ENCODE data around the gene TNFRSF13B. TPM values are rescaled to one million over a fixed set of nuclear protein-coding genes. Genes with fewer than 3 reads are reported as not detected.

Gene TNFRSF13B
- total RNA-seq, 1 experiment from 2014 or later, result not detected

- no peak overlapping the region for H3K4me2 ChIP-seq (ENCODE audit: low read length)
- ChIA-PET POLR2A (no interaction called here), CTCF (no interaction called here), RAD21 (ENCODE audit: low non-redundant PET in 1 of 2, low total read pairs in 2 of 2, uncharacterized antibody in 2 of 2, unreplicated experiment in 2 of 2) (no interaction called here)
- H2AFZ ChIP-seq (ENCODE audit: low read depth, low read length, poor library complexity, severe bottlenecking), result no peak overlapping the region
- H3K4me3 ChIP-seq (replicated peaks in 1 of 2; ENCODE audit: low read depth in 1 of 2, low read length in 2 of 2), result no peak overlapping the region
- no peak for TF ChIP-seq ATF3 (IDR thresholded peaks at IDR 0.05)
- TF ChIP-seq REST (IDR thresholded peaks at IDR 0.05; ENCODE audit: low read depth), result no peak
- no peak for TF ChIP-seq ELF1 (IDR thresholded peaks at IDR 0.05; ENCODE audit: borderline replicate concordance, low read depth)
- TF ChIP-seq FOSL1 (IDR thresholded peaks at IDR 0.05; ENCODE audit: low read depth), result no peak
- no peak for TF ChIP-seq SP1 (IDR thresholded peaks at IDR 0.05; ENCODE audit: low read depth)
- TF ChIP-seq POLR2AphosphoS5 (IDR thresholded peaks at IDR 0.05; ENCODE audit: low read depth, low read length), result no peak
- TF ChIP-seq SRF (IDR thresholded peaks at IDR 0.05; ENCODE audit: low read depth), result no peak
- TF ChIP-seq, protein P1, sequence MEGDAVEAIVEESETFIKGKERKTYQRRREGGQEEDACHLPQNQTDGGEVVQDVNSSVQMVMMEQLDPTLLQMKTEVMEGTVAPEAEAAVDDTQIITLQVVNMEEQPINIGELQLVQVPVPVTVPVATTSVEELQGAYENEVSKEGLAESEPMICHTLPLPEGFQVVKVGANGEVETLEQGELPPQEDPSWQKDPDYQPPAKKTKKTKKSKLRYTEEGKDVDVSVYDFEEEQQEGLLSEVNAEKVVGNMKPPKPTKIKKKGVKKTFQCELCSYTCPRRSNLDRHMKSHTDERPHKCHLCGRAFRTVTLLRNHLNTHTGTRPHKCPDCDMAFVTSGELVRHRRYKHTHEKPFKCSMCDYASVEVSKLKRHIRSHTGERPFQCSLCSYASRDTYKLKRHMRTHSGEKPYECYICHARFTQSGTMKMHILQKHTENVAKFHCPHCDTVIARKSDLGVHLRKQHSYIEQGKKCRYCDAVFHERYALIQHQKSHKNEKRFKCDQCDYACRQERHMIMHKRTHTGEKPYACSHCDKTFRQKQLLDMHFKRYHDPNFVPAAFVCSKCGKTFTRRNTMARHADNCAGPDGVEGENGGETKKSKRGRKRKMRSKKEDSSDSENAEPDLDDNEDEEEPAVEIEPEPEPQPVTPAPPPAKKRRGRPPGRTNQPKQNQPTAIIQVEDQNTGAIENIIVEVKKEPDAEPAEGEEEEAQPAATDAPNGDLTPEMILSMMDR (IDR thresholded peaks at IDR 0.05 in 2 of 3, conservative IDR thresholded peaks at IDR 0.05 in 1 of 3; ENCODE audit: borderline replicate concordance in 1 of 3, insufficient read depth in 1 of 3, low read depth in 2 of 3, low read length in 2 of 3), result no peak
- TF ChIP-seq, protein P2, sequence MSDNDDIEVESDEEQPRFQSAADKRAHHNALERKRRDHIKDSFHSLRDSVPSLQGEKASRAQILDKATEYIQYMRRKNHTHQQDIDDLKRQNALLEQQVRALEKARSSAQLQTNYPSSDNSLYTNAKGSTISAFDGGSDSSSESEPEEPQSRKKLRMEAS (IDR thresholded peaks at IDR 0.05), result no peak
- no peak for TF ChIP-seq EZH2 (IDR thresholded peaks at IDR 0.05)
- no peak for TF ChIP-seq TCF7L2 (IDR thresholded peaks at IDR 0.05; ENCODE audit: borderline replicate concordance, extremely low read depth, insufficient read depth, insufficient read length)
- TF ChIP-seq SIN3A (IDR thresholded peaks at IDR 0.05; ENCODE audit: low read depth), result no peak
- no peak for TF ChIP-seq JUND (IDR thresholded peaks at IDR 0.05)
- no peak for TF ChIP-seq CEBPB (IDR thresholded peaks at IDR 0.05; ENCODE audit: low read depth)
- TF ChIP-seq EZH2phosphoT487 (IDR thresholded peaks at IDR 0.05; ENCODE audit: borderline replicate concordance), result no peak
- TF ChIP-seq ZNF274 (IDR thresholded peaks at IDR 0.05; ENCODE audit: low read depth, low read length), result no peak
- ATAC-seq, result no peak
- H3K4me1 ChIP-seq (ENCODE audit: control insufficient read depth in 1 of 2, insufficient read depth in 2 of 2, low read length in 2 of 2), result peaks cover 0 to 15% of the 10 kb centered on the region in 2 experiments; a peak in 1 of 4 replicates
- DNase-seq (ENCODE audit: low read depth, low spot score), result no peak
- intact Hi-C loops (cut with micrococcal nuclease), result no loop called here
- no TSS peak for BruUV-seq (replicated peaks)
- no peaks in the 10 kb centered on the region for H3K9me2 ChIP-seq (ENCODE audit: insufficient read depth)
- H3K9ac ChIP-seq (ENCODE audit: low read length), result no peak overlapping the region
- no peaks in the 10 kb centered on the region for H3K79me2 ChIP-seq (ENCODE audit: insufficient read depth, low read length)
- no peaks in the 10 kb centered on the region for H3K9me3 ChIP-seq (ENCODE audit: control insufficient read depth in 1 of 2, insufficient read depth in 1 of 2, low read depth in 1 of 2, low read length in 2 of 2)
- H3K36me3 ChIP-seq (ENCODE audit: control insufficient read depth in 1 of 2, insufficient read depth in 2 of 2, low read length in 2 of 2), result no peaks in the 10 kb centered on the region
- no peaks in the 10 kb centered on the region for H3K27me3 ChIP-seq (ENCODE audit: insufficient read depth, low read length)
- H3K27ac ChIP-seq (ENCODE audit: low read depth, low read length), result no peak overlapping the region
- no peaks in the 10 kb centered on the region for H4K20me1 ChIP-seq (ENCODE audit: insufficient read depth)
Measured at GRCh38 chr17:16931318-16932060, 40.4 kb downstream of the TNFRSF13B start.
